Karpas-422 (cell line): ENCODE data around the gene NOTCH1. TPM values are rescaled to one million over a fixed set of nuclear protein-coding genes. Genes with fewer than 3 reads are reported as not detected.

Experiments
- DNase-seq: peaks from one replicate; pipeline ENCODE4 v3.0.0-alpha.2; 2015
- H2AFZ ChIP-seq: fragments of 200-600 bp; sonication (generic); 2 replicates; pipeline ENCODE4 v1.6.1; 2014; ENCODE audit warnings: antibody characterized with exemption, low read length, mixed read lengths
- H3K27ac ChIP-seq: fragments of 200-600 bp; sonication (generic); 2 replicates; pipeline ENCODE4 v1.5.1; 2014; ENCODE audit warnings: mild to moderate bottlenecking, low read length, moderate library complexity
- H3K27me3 ChIP-seq: fragments of 200-600 bp; sonication (generic); 2 replicates; pipeline ENCODE4 v1.6.1; 2014; ENCODE audit warnings: low read length, mixed read lengths
- H3K36me3 ChIP-seq: fragments of 200-600 bp; sonication (generic); 2 replicates; pipeline ENCODE4 v1.6.1; 2014; ENCODE audit warnings: low read length, mixed read lengths; ENCODE audit not compliant: insufficient read depth
- H3K4me1 ChIP-seq: fragments of 200-600 bp; sonication (generic); 2 replicates; pipeline ENCODE4 v1.6.1; 2014; ENCODE audit warnings: mild to moderate bottlenecking, low read length, mixed read lengths
- H3K4me2 ChIP-seq: fragments of 200-600 bp; sonication (generic); 2 replicates; pipeline ENCODE4 v1.6.1; 2014; ENCODE audit warnings: low read length, low read depth, mild to moderate bottlenecking; ENCODE audit not compliant: poor library complexity, severe bottlenecking
- H3K4me3 ChIP-seq: fragments of 200-600 bp; sonication (generic); 2 replicates; pipeline ENCODE4 v1.5.1; 2014; ENCODE audit warnings: mild to moderate bottlenecking, antibody characterized with exemption, low read length, mixed read lengths
- H3K79me2 ChIP-seq: fragments of 200-600 bp; sonication (generic); 2 replicates; pipeline ENCODE4 v1.6.1; 2014; ENCODE audit warnings: mild to moderate bottlenecking, low read length, mixed read lengths
- H3K9ac ChIP-seq: fragments of 200-600 bp; sonication (generic); 2 replicates; pipeline ENCODE4 v1.6.0; 2014; ENCODE audit warnings: low read length
- H3K9me2 ChIP-seq: fragments of 200-600 bp; sonication (generic), shearing (Covaris generic); replicated peaks from 2 replicates; pipeline ENCODE4 v1.6.0; 2014; ENCODE audit warnings: mild to moderate bottlenecking, low read length, moderate library complexity; ENCODE audit not compliant: insufficient read depth
- H3K9me3 ChIP-seq: fragments of 300-700, 200-600 bp; sonication (generic); 2 replicates; pipeline ENCODE4 v1.6.1; 2014; ENCODE audit warnings: low read length, mixed read lengths
- H4K20me1 ChIP-seq: fragments of 200-600 bp; sonication (generic); 2 replicates; pipeline ENCODE4 v1.6.1; 2014; ENCODE audit warnings: mild to moderate bottlenecking, antibody characterized with exemption, low read length, low read depth; ENCODE audit not compliant: insufficient read depth
- total RNA-seq: library from RNA; depleted of rRNA; stranded (reverse); fragments of >200 nt; shearing (Covaris generic); gene quantifications from 2 replicates; pipeline ENCODE4 v1.2.3, GENCODE V29; 2014; ENCODE audit warnings: low replicate concordance

The NOTCH1 gene
- total RNA-seq, 1 experiment from 2014 or later: 15.0 TPM

DNA sequence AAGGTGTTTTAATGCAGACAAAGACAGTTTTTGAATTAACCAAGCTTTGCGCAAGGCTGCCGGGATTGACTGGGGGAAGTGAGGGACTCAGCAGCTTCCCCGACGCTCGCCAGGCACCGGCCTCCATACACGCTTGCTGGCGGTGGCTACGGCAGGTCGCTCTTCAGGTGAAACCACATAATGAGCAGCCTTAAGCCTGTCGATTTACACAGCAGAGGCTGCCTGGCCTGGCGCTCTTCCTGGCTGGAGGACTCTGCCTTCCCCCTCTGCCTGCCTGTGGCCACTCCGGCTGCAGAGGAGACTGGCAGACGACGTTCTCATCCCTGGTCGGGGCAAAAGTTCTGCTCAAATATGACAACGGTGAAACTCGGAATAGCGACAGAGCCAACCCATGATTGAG lies 9.0 kb upstream of the NOTCH1 start:
- Histone ChIP-seq H3K4me1 (no peaks in the 10 kb centered on the region), H3K27me3 (no peaks in the 10 kb centered on the region), H3K4me2 (no peak overlapping the region), H3K9me2 (no peaks in the 10 kb centered on the region), H3K79me2 (no peaks in the 10 kb centered on the region), H4K20me1 (0 out of 2 replicates have a peak, but pooled peaks cover 3% of the 10 kb centered on the region), H2AFZ (no peak overlapping the region), H3K9me3 (peaks cover 6% of the 10 kb centered on the region; the same call in 1 of the 2 replicates), H3K9ac (no peak overlapping the region), H3K27ac (no peak overlapping the region), H3K4me3 (no peak overlapping the region), H3K36me3 (no peaks in the 10 kb centered on the region)
- DNase-seq: no peak

DNA sequence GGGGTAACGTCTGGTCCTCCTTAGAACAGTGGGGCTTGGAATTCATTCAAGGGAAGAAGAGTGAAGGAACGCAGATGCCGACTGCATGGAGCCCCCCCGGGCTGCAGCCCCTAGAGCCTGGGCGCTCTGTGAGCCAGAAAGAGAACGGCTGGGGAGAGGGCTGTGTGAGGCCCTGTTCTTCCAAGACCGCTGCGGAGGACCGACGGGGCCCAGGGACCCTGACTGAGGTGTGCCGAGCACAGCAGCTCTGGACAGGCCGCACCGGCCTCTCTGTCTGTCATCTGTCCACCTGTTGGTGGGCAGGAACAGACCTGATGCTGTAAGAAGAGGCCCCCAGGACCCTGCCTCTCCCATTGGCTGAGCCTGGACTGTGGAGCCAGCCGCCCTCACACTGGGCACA lies 7.7 kb upstream of the NOTCH1 start:
- no peaks in the 10 kb centered on the region for H3K9me2 ChIP-seq
- no peaks in the 10 kb centered on the region for H3K36me3 ChIP-seq
- H3K4me3 ChIP-seq: no peak overlapping the region
- DNase-seq: no peak
- H3K27ac ChIP-seq: no peak overlapping the region
- H3K79me2 ChIP-seq: no peaks in the 10 kb centered on the region
- H3K9me3 ChIP-seq: no peaks in the 10 kb centered on the region
- no peak overlapping the region for H3K9ac ChIP-seq
- no peaks in the 10 kb centered on the region for H3K27me3 ChIP-seq
- H2AFZ ChIP-seq: no peak overlapping the region
- H4K20me1 ChIP-seq: 0 out of 2 replicates have a peak, but pooled peaks cover 3% of the 10 kb centered on the region
- no peak overlapping the region for H3K4me2 ChIP-seq
- no peaks in the 10 kb centered on the region for H3K4me1 ChIP-seq

DNA sequence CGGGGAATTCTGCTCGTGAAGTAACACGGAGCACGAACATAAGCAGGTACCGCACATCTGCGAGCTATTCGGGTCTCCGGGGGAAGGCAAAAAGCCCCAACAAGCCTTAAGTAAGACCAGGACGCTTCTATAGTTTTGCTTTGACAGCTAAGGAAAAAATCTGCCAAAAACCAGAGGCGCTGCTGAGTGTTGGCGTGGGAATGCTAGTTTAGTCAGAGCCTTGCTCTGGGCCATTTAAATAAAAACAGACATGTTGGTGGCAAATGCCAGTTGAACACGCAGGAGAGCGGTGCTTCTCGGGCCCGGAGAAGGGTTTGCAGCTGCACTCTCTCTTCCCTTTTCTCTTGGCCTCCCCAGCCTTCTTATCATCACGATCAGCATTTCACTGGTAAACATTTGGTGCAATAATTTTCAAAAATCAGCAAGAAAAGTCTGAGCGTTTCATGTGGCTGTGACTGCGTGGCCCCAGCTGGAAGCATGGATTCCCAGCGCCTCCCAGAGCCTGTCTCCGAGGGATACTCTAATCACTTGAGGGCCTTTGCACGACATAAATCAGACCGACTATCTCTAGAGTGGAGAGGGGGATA lies 6.4 kb upstream of the NOTCH1 start:
- Histone ChIP-seq H2AFZ (no peak overlapping the region), H3K9me3 (no peaks in the 10 kb centered on the region), H3K79me2 (no peaks in the 10 kb centered on the region), H3K4me2 (no peak overlapping the region), H3K9me2 (no peaks in the 10 kb centered on the region), H3K9ac (no peak overlapping the region), H3K4me1 (no peaks in the 10 kb centered on the region), H3K27me3 (no peaks in the 10 kb centered on the region), H3K4me3 (no peak overlapping the region), H4K20me1 (peaks cover 3% of the 10 kb centered on the region; the same call in 1 of the 2 replicates), H3K36me3 (no peaks in the 10 kb centered on the region), H3K27ac (no peak overlapping the region)
- DNase-seq: peak; percentile 53

DNA sequence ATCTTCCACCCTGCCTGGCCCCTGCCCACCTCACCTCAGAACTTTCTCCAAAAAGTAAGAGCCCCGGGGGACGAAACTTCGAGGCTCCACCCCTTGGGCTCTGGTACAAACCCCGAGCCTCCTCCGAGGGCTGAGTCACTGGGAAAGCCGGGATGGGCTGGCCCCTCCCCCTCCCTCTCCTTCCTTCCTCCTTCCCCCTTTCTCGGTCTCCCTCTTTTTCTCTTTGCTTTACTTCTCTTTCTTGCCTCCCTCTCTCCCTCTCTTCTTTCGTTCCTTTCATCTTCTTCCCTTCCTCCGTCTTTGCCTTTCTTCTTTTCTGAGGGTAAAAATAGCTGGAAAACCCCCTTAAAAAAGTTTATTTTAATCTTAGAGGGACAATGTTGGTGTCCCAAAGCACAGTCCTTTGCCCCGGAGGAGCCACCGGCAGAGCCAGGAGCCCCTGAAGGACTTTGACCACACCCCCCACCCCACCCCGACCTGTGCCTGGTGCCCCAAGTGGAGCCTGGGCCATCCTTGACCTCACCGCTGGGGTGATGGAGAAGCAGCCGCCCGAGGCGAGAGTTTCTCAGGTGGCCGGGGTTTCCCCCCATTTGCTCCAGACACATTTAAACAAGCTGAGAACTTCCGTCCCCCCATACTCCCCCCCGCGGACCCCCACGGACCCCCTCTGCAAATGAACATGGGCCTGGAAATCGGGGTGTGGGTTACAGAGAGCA lies 5.7 kb upstream of the NOTCH1 start:
- Histone ChIP-seq H4K20me1 (peaks cover 9% of the 10 kb centered on the region; the same call in 1 of the 2 replicates), H3K4me2 (no peak overlapping the region), H3K36me3 (no peaks in the 10 kb centered on the region), H3K4me3 (no peak overlapping the region), H3K9ac (no peak overlapping the region), H2AFZ (no peak overlapping the region), H3K27ac (no peak overlapping the region), H3K79me2 (no peaks in the 10 kb centered on the region), H3K4me1 (peaks cover 6% of the 10 kb centered on the region), H3K9me2 (no peaks in the 10 kb centered on the region), H3K27me3 (no peaks in the 10 kb centered on the region), H3K9me3 (no peaks in the 10 kb centered on the region)
- DNase-seq: no peak

DNA sequence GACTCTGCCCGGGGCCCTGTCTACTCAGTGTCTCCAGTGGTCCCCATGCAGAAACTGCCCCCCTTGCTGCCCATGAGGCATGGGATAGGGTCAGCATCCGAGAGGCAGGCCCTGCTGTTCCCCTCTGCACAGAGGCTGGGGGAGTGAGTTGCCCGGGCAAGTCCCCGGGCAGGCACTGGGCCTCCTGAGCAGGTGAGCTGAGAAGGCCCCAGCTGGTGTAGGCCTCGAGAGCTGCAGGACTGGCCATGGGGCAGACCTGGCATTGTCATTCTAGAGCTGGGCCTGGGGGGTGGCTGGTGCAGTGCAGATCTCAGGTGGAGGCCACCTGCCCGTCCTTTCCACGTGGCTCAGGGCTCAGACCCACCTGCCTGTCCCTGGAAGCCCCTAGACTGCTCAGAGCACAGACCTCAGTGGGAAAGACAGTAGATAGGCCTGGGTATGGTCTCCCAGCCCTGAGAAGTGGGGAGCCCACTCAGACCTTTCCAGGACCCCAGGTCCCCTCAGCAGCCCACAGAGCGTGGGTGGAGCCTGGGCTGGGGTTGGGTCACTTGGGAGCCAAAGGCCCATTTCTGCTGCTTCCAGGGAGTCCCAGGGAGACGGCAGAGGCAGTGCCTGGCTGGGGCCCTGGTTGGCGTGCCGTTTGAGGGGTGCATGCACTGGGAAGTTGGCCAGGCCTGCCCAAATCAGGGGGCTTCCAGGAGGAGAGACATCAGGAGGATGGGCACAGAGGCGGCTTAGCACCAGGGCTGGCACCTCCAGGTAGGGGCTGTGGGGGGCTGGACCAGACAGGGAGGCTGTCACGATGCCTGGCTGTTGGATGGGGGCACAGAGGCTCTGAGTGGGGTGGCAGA lies 4.8 kb upstream of the NOTCH1 start:
- Histone ChIP-seq H3K9me3 (no peaks in the 10 kb centered on the region), H3K4me1 (peaks cover 11% of the 10 kb centered on the region), H3K27me3 (no peaks in the 10 kb centered on the region), H3K4me2 (no peak overlapping the region), H3K79me2 (no peaks in the 10 kb centered on the region), H3K9ac (no peak overlapping the region), H3K27ac (no peak overlapping the region), H3K9me2 (no peaks in the 10 kb centered on the region), H3K36me3 (no peaks in the 10 kb centered on the region), H2AFZ (no peak overlapping the region), H3K4me3 (no peak overlapping the region), H4K20me1 (peaks cover 9% of the 10 kb centered on the region; the same call in 1 of the 2 replicates)
- no peak for DNase-seq

DNA sequence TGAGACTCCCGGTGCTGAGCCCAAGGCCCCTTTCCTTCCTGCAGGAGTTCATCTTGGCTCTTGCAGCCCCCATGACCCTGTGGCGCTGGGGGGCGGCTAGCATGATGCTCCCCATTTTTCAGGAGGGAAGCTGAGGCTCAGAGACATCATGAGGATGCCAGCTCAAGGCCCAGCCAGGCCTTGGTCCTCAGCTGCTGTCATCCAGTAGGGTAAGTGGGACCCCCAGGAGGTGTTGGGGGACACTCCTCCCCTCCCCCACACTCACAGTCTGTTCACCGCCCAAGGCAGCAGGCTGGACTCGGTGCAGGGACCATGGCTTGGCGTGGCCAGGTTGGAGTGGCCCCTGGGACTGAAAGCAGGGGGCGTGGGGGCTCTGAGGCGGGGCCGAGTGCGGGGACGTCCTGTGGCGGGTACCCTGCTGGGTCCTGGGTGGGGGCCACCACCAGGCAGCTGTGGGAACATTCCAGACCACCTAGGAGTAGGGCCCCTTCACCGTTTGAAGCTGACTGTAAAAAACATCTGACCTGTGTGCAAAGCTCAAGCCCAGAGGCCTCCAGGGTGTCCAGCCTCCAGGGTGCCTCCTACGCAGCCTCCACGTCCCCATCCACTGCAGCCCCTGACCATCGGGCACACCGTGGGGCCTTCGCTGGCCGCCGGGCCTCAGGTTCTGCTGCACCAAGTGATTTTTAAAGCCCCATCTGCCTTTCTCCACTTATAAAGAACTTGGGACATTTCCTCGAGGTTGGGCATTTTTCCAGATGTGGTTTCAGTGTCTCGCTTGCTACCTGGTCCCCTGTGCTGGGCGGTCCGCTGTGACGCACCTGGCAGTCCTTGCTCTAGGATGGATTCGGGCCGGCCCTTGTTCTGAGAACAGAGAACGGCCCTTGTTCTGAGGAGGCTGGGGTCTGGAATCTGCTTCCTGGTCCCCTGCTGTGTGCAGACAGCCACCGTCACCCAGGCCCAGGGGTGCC lies 3.4 kb upstream of the NOTCH1 start:
- DNase-seq: no peak
- H3K79me2 ChIP-seq: no peaks in the 10 kb centered on the region
- H3K27ac ChIP-seq: no peak overlapping the region
- H3K4me3 ChIP-seq: no peak overlapping the region
- no peaks in the 10 kb centered on the region for H3K36me3 ChIP-seq
- no peak overlapping the region for H2AFZ ChIP-seq
- H3K27me3 ChIP-seq: peaks cover 5% of the 10 kb centered on the region; the same call in 1 of the 2 replicates
- no peak overlapping the region for H3K9ac ChIP-seq
- peaks cover 23% of the 10 kb centered on the region for H3K4me1 ChIP-seq
- H3K9me3 ChIP-seq: no peaks in the 10 kb centered on the region
- H3K9me2 ChIP-seq: no peaks in the 10 kb centered on the region
- no peak overlapping the region for H3K4me2 ChIP-seq
- peaks cover 13% of the 10 kb centered on the region; the same call in 1 of the 2 replicates for H4K20me1 ChIP-seq

DNA sequence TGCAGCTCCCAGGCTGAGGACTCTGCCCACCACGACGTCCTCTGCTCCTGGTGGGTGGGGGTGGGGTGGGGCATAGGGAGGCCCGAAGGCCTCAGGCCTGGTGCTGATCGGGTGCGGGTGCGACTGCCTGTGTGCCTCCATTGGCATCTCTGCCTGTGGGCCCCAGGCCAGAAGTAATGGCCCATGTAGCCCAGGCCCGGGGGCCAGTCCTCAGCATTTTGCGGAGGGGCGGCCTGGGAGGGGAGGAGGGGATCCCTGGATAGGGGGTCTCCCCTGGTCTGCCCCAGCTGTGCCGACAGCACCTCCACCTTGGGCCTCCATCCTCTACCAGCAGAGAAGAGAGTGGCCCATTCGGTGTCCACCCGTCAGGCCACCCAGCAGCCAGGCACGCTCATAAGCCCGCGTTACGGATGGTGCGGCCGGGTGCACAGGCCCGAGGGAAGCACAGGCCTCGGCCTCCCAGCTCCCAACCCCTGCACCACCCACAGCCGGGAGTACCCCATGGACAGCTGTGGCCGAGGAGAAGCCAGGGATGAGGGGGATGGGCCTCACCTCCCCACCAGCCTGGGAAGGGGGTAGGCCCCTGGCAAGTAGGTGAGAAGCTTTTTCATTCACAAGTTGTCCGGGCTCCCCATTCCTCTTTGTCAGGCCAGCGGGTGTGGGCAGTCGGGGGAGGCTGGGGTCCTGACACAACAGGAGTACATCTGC lies 1.8 kb upstream of the NOTCH1 start:
- Histone ChIP-seq H3K9me3 (no peaks in the 10 kb centered on the region), H3K4me1 (peaks cover 25% of the 10 kb centered on the region), H3K79me2 (no peaks in the 10 kb centered on the region), H3K27me3 (peaks cover 7% of the 10 kb centered on the region; the same call in 1 of the 2 replicates), H3K9ac (no peak overlapping the region), H3K9me2 (no peaks in the 10 kb centered on the region), H3K27ac (no peak overlapping the region), H2AFZ (no peak overlapping the region), H3K4me3 (no peak overlapping the region), H3K4me2 (no peak overlapping the region), H3K36me3 (no peaks in the 10 kb centered on the region), H4K20me1 (peaks cover 20% of the 10 kb centered on the region; the same call in 1 of the 2 replicates)
- no peak for DNase-seq
